ENCODE results near the gene ZKSCAN8.
A peak's percentile ranks its signal among the peaks of the same experiment; 100 is the strongest.
"Not testable (repeated sequence)": the region's sequence is repeated elsewhere in the genome, so short reads cannot be mapped to it uniquely, and the experiment has no call there.

Gene ZKSCAN8

DNA sequence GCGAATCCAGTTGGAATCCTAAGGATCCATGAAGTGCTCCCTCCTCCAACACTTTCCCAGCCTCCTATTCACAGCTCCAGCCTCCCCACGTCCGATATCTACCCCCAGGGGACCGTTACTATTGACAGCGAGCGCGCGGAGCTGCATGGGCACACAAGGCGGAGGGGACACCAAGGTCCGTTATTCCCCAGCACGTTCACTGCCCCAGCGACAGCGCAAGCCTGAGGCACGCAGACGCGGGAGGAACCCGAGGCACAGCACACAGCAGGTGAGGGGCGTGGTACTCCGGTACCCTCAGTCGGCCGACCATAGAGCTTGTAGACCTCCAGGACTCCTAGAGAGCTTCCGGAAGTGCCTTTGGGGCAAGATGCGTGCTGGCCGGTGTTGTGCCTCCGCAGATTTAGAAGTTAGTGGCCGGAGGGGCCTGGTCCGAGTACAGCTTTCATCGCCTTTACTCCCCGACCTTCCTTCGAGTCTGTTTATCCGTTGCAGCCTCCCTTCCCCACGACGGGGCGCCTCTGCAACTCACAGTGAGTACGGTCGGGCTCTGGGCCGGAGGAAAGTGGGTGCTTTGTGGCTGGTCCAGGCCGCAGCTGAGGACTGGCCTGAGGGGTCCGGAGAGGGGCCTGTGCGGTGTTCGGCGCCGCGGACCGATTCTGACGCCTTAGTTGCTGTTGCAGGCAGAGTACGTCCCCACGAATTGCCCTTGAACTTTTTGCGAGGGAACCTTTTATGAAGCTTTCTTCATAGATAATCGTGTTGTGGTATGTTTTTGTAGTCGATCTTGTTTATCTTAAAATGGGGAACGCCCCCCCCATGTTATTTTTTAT is at the start of gene ZKSCAN8:
ZKSCAN8 (plus strand) TSS at position 384 of the 830 bp plus-strand sequence. CDS start 6,525 bp downstream, outside the sequence.
- Mint-ChIP-seq H3K36me3 (peaks cover 23% of the 10 kb centered on the region), H3K27me3 (no peaks in the 10 kb centered on the region), H3K27ac (peak within 1 kb of the TSS; percentile 95), H3K9me3 (no peaks in the 10 kb centered on the region), H3K4me1 (peaks cover 47% of the 10 kb centered on the region), H3K4me3 (peak within 1 kb of the TSS; percentile 99)
- peak; percentile 95 for ATAC-seq

DNA sequence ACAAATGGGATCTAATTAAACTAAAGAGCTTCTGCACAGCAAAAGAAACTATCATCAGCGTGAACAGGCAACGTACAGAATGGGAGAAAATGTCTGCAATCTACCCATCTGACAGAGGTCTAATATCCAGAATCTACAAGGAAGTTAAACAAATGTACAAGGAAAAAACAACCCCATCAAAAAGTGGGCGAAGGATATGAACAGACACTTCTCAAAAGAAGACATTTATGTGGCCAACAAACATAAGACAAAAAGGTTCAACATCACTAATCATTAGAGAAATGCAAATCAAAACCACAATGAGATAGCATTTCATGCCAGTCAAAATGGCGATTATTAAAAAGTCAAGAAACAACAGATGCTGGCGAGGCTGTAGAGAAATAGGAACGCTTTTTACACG is 39.5 kb upstream of the ZKSCAN8 start:
- ATAC-seq, H3K9me3 Mint-ChIP-seq, H3K4me3 Mint-ChIP-seq, H3K36me3 Mint-ChIP-seq, H3K27ac Mint-ChIP-seq, H3K4me1 Mint-ChIP-seq, H3K27me3 Mint-ChIP-seq: not testable (repeated sequence)

GRCh38 chr6:28102699-28103098 is 39.0 kb upstream of the ZKSCAN8 start:
- not testable (repeated sequence) for H3K36me3 Mint-ChIP-seq, H3K4me3 Mint-ChIP-seq, ATAC-seq, H3K9me3 Mint-ChIP-seq, H3K4me1 Mint-ChIP-seq, H3K27me3 Mint-ChIP-seq, H3K27ac Mint-ChIP-seq

- peak; percentile 99 for ATAC-seq
Observed at GRCh38 chr6:28104392-28105244, 37.1 kb upstream of the ZKSCAN8 start.

GRCh38 chr6:28105245-28105639 is 36.4 kb upstream of the ZKSCAN8 start:
- H3K4me1 Mint-ChIP-seq: peaks cover 5% of the 10 kb centered on the region
- H3K27me3 Mint-ChIP-seq: peaks cover under 1% of the 10 kb centered on the region
- H3K36me3 Mint-ChIP-seq: no peaks in the 10 kb centered on the region
- H3K4me3 Mint-ChIP-seq: peak overlapping the region; percentile 92
- H3K27ac Mint-ChIP-seq: peak overlapping the region; percentile 96
- ATAC-seq: peak; percentile 39
- H3K9me3 Mint-ChIP-seq: peaks cover 3% of the 10 kb centered on the region

More at GRCh38 chr6:28104392-28105244, 37.1 kb upstream of the ZKSCAN8 start:
- Mint-ChIP-seq H3K36me3 (no peaks in the 10 kb centered on the region), H3K27ac (peak overlapping the region; percentile 96), H3K4me3 (peak overlapping the region; percentile 92), H3K4me1 (peaks cover 5% of the 10 kb centered on the region), H3K27me3 (peaks cover 7% of the 10 kb centered on the region), H3K9me3 (peaks cover 7% of the 10 kb centered on the region)

DNA sequence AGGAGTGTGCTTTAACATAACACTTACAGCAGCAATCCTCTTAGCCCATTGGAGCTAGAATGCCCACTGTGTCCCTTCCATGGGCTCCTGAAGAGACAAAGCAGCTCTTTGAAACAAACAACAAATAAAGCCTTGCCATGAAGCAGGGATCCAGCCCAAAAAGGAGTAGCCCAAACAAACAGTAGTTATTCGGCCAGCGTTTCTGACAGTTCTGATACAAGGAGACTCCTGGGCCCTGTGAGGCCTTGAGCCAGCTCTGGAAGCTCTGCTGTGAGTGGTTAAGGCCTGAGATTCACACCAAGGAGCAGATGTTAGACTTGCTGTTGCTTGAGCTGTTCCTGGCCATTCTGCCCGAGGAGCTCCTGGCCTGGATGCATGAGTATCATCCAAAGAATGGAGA is 34.2 kb upstream of the ZKSCAN8 start:
- ATAC-seq: no peak
- Mint-ChIP-seq H3K9me3 (peaks cover 3% of the 10 kb centered on the region), H3K4me3 (no peak overlapping the region), H3K27ac (no peak overlapping the region), H3K27me3 (no peaks in the 10 kb centered on the region), H3K4me1 (peaks cover 5% of the 10 kb centered on the region), H3K36me3 (no peaks in the 10 kb centered on the region)

DNA sequence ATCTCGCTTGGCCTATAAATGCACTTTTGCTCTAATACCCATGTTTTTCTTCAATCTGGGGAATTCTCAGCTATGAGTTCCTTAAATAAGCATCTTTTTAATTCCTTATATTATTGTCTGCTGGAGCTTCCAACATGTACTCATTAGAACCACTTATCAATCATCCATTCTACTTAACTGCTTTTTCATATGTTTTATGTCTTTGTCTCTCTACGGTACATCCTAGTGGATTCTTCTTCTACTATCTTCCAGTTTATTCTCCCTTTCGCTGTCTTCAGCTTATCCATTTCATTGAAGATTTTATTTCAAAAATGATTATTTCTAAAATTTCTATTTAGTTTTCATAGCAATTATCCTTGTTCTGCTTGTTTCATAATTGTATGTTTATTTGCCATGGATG is 29.7 kb upstream of the ZKSCAN8 start:
- Mint-ChIP-seq H3K27me3 (no peaks in the 10 kb centered on the region), H3K27ac (no peak overlapping the region), H3K4me1 (no peaks in the 10 kb centered on the region), H3K36me3 (peaks cover 27% of the 10 kb centered on the region), H3K4me3 (no peak overlapping the region), H3K9me3 (no peaks in the 10 kb centered on the region)
- ATAC-seq: no peak

GRCh38 chr6:28115799-28116198 is 25.9 kb upstream of the ZKSCAN8 start:
- Mint-ChIP-seq H3K27ac (no peak overlapping the region), H3K27me3 (no peaks in the 10 kb centered on the region), H3K4me3 (no peak overlapping the region), H3K4me1 (no peaks in the 10 kb centered on the region), H3K36me3 (peaks cover 46% of the 10 kb centered on the region), H3K9me3 (no peaks in the 10 kb centered on the region)
- no peak for ATAC-seq

GRCh38 chr6:28117386-28118050 is 24.2 kb upstream of the ZKSCAN8 start:
- Mint-ChIP-seq H3K27ac (no peak overlapping the region), H3K36me3 (peaks cover 53% of the 10 kb centered on the region), H3K4me3 (no peak overlapping the region), H3K27me3 (no peaks in the 10 kb centered on the region), H3K9me3 (no peaks in the 10 kb centered on the region), H3K4me1 (no peaks in the 10 kb centered on the region)
- no peak for ATAC-seq

- Mint-ChIP-seq H3K27me3 (no peaks in the 10 kb centered on the region), H3K27ac (no peak overlapping the region), H3K9me3 (no peaks in the 10 kb centered on the region), H3K4me3 (no peak overlapping the region), H3K36me3 (peaks cover 60% of the 10 kb centered on the region), H3K4me1 (peaks cover 2% of the 10 kb centered on the region)
- ATAC-seq: no peak
Observed at GRCh38 chr6:28118217-28118616, 23.5 kb upstream of the ZKSCAN8 start.

DNA sequence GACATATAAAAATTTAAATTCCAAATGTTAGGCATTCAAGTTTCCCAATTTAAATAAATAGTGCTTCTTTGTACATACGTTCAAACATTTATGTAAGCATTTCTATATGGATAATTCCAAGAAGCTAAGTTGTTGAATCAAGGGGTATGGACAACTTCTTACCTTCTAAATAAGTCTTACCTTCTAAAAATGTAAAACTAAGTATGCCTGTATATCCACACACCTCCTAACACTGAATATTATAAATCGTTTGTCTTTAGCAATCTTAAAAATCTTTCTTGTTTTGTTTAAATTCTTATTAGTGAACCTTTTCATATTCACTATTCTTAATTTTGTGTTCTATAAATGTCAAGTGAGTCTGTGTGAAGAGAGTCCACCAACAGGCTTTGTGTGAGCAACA is 19.8 kb upstream of the ZKSCAN8 start:
- no peak overlapping the region for H3K4me3 Mint-ChIP-seq
- H3K27me3 Mint-ChIP-seq: no peaks in the 10 kb centered on the region
- no peak overlapping the region for H3K27ac Mint-ChIP-seq
- H3K9me3 Mint-ChIP-seq: no peaks in the 10 kb centered on the region
- no peak for ATAC-seq
- peaks cover 28% of the 10 kb centered on the region for H3K4me1 Mint-ChIP-seq
- peaks cover 37% of the 10 kb centered on the region for H3K36me3 Mint-ChIP-seq

GRCh38 chr6:28122283-28122682 is 19.4 kb upstream of the ZKSCAN8 start:
- H3K4me3 Mint-ChIP-seq, H3K9me3 Mint-ChIP-seq, H3K27me3 Mint-ChIP-seq, ATAC-seq, H3K27ac Mint-ChIP-seq: not testable (repeated sequence)
- peaks cover 28% of the 10 kb centered on the region for H3K4me1 Mint-ChIP-seq
- H3K36me3 Mint-ChIP-seq: peaks cover 40% of the 10 kb centered on the region

- peak; percentile 98 for ATAC-seq
- Mint-ChIP-seq H3K4me3 (peak within 1 kb of the TSS; percentile 92), H3K27me3 (no peaks in the 10 kb centered on the region), H3K9me3 (no peaks in the 10 kb centered on the region), H3K4me1 (peaks cover 36% of the 10 kb centered on the region), H3K27ac (peak within 1 kb of the TSS; percentile 85), H3K36me3 (peaks cover 40% of the 10 kb centered on the region)
Observed at GRCh38 chr6:28124350-28124970, 17.2 kb upstream of the ZKSCAN8 start, which contains the start of gene ZSCAN16. Gene ZSCAN16, plus strand, starts transcription at chr6:28124609. Its CDS starts 835 bp downstream, at chr6:28125444.

DNA sequence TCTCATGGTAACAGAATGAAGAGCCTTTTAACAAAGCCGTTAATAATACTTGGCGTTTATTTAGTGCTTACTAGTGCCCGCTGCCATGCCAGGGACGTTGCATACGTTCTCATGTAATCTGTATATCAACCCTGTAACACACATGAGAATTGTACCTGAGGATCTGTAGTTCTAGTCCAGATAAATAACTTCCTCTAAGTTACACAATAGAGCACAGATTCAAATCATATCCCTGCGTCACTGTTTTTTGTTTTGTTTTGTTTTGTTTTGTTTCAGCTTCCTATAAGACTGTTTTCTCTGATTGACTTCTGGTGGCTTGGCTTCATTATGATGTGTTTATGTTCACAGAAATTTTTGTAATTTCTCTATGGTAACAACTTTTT is 16.7 kb upstream of the ZKSCAN8 start:
- H3K36me3 Mint-ChIP-seq: peaks cover 41% of the 10 kb centered on the region
- peak overlapping the region; percentile 92 for H3K4me3 Mint-ChIP-seq
- no peaks in the 10 kb centered on the region for H3K27me3 Mint-ChIP-seq
- H3K27ac Mint-ChIP-seq: peak overlapping the region; percentile 85
- H3K9me3 Mint-ChIP-seq: no peaks in the 10 kb centered on the region
- peaks cover 38% of the 10 kb centered on the region for H3K4me1 Mint-ChIP-seq
- ATAC-seq: peak; percentile 29

DNA sequence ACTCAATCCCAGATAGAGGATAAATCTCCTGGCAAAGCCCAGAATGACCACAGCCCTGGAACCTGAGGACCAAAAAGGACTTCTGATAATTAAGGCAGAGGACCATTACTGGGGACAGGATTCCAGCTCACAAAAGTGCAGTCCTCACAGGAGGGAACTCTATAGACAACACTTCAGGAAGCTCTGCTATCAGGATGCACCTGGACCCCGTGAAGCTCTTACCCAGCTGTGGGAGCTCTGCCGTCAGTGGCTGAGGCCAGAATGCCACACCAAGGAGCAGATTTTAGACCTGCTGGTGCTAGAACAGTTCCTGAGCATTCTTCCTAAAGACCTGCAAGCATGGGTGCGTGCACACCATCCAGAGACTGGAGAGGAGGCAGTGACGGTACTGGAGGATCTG is 16.3 kb upstream of the ZKSCAN8 start:
- peak overlapping the region; percentile 85 for H3K27ac Mint-ChIP-seq
- H3K9me3 Mint-ChIP-seq: no peaks in the 10 kb centered on the region
- peaks cover 38% of the 10 kb centered on the region for H3K4me1 Mint-ChIP-seq
- H3K36me3 Mint-ChIP-seq: peaks cover 41% of the 10 kb centered on the region
- no peaks in the 10 kb centered on the region for H3K27me3 Mint-ChIP-seq
- peak overlapping the region; percentile 92 for H3K4me3 Mint-ChIP-seq
- ATAC-seq: no peak
